Measurements from ENCODE around the gene CCSAP. TPM values are rescaled to one million over a fixed set of nuclear protein-coding genes. Genes with fewer than 3 reads are reported as not detected.

The CCSAP gene
- total RNA-seq, 1 experiment from 2014 or later = 11.1 TPM

DNA sequence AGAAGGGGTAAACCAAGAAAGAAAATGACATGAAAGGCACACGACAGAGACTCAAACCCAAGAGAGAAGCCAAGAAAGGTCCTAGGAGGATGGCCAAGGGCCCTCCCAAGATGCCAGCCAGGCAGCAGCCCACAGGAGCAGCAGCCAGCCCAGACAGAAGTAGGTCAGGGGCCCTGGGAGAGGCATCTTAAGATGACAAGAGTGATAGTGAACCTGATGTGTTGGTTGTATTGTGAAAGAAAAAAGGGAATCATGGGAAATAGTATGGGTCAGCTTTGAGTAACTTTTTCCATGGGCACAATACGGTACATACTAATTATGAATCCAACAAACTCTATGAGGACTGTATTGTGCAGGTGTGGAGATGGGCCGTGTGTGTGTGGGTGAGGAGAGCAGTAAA lies 3.3 kb downstream of the CCSAP start:
- intact Hi-C loops (cut with micrococcal nuclease; ENCODE audit: unreplicated experiment) = no loop called here
- TF ChIP-seq, protein P1, sequence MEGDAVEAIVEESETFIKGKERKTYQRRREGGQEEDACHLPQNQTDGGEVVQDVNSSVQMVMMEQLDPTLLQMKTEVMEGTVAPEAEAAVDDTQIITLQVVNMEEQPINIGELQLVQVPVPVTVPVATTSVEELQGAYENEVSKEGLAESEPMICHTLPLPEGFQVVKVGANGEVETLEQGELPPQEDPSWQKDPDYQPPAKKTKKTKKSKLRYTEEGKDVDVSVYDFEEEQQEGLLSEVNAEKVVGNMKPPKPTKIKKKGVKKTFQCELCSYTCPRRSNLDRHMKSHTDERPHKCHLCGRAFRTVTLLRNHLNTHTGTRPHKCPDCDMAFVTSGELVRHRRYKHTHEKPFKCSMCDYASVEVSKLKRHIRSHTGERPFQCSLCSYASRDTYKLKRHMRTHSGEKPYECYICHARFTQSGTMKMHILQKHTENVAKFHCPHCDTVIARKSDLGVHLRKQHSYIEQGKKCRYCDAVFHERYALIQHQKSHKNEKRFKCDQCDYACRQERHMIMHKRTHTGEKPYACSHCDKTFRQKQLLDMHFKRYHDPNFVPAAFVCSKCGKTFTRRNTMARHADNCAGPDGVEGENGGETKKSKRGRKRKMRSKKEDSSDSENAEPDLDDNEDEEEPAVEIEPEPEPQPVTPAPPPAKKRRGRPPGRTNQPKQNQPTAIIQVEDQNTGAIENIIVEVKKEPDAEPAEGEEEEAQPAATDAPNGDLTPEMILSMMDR (IDR thresholded peaks at IDR 0.05; ENCODE audit: unreplicated experiment) = no peak
- no peak for DNase-seq
- no peaks in the 10 kb centered on the region for H3K9me3 Mint-ChIP-seq (ENCODE audit: low read depth, unreplicated experiment)
- no peak overlapping the region for H3K4me3 Mint-ChIP-seq (ENCODE audit: low read depth, unreplicated experiment)
- H3K4me1 Mint-ChIP-seq (ENCODE audit: low read depth, unreplicated experiment) = peaks cover 24% of the 10 kb centered on the region
- peaks cover 27% of the 10 kb centered on the region for H3K36me3 Mint-ChIP-seq (ENCODE audit: insufficient read depth, unreplicated experiment)
- no TSS peak for BruUV-seq (replicated peaks)
- CTCF ChIA-PET = no interaction called here
- peaks cover 13% of the 10 kb centered on the region for H3K27me3 Mint-ChIP-seq (ENCODE audit: unreplicated experiment)
- no peak overlapping the region for H3K27ac Mint-ChIP-seq (ENCODE audit: unreplicated experiment)

DNA sequence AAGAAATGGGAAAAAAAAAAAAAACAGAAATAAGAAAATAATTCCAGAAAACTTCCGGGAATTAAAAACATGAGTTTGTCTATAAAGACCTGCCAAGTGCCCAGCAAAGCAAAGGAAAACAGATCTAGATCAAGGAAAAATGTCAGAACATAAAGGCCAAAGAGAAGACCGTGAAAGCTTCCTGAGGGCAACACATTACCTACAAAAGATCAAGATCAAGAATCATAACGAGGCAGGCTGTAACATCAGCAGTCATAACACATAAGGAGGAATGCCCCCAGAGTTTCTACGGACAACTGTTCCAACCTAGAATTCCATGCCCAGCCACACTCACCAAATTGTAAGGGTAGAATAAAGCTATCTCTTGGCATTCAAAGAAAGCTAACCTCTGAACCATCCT lies 3.8 kb downstream of the CCSAP start:
- TF ChIP-seq, protein P1 (IDR thresholded peaks at IDR 0.05; ENCODE audit: unreplicated experiment) = no peak
- H3K4me3 Mint-ChIP-seq (ENCODE audit: low read depth, unreplicated experiment) = no peak overlapping the region
- CTCF ChIA-PET = interaction anchor here (0.7 kb wide), 1 partner anchor 647 kb away, joined by 3 read pairs; no protein-coding TSS in a partner anchor
- H3K27me3 Mint-ChIP-seq (ENCODE audit: unreplicated experiment) = peaks cover 9% of the 10 kb centered on the region
- intact Hi-C loops (cut with micrococcal nuclease; ENCODE audit: unreplicated experiment) = no loop called here
- DNase-seq = no peak
- H3K36me3 Mint-ChIP-seq (ENCODE audit: insufficient read depth, unreplicated experiment) = peaks cover 27% of the 10 kb centered on the region
- no TSS peak for BruUV-seq (replicated peaks)
- peaks cover 24% of the 10 kb centered on the region for H3K4me1 Mint-ChIP-seq (ENCODE audit: low read depth, unreplicated experiment)
- no peak overlapping the region for H3K27ac Mint-ChIP-seq (ENCODE audit: unreplicated experiment)
- H3K9me3 Mint-ChIP-seq (ENCODE audit: low read depth, unreplicated experiment) = no peaks in the 10 kb centered on the region

DNA sequence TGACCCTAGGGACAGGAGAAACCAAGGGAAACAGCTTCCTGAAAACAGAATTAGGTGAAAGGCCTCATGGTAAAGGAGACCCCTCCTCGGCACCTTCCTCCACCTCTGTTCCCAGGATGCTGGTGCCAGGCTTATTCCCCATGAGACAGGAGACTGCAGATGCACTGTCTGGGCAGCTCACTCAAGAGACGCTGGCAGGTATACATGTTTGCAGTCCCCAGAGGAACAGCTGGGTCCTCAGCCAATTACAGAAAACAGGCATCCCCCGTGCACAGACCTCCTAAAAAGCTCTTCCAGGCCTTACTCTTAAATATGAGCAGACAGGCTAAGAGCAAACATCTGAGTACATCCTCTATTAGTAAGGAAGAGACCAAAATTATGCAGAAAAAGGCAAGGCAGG lies 6.5 kb downstream of the CCSAP start:
- Mint-ChIP-seq H3K4me3 (ENCODE audit: low read depth, unreplicated experiment) (no peak overlapping the region), H3K9me3 (ENCODE audit: low read depth, unreplicated experiment) (no peaks in the 10 kb centered on the region), H3K36me3 (ENCODE audit: insufficient read depth, unreplicated experiment) (peaks cover 3% of the 10 kb centered on the region), H3K27me3 (ENCODE audit: unreplicated experiment) (no peaks in the 10 kb centered on the region), H3K4me1 (ENCODE audit: low read depth, unreplicated experiment) (peaks cover 16% of the 10 kb centered on the region), H3K27ac (ENCODE audit: unreplicated experiment) (no peak overlapping the region)
- TF ChIP-seq, protein P1 (IDR thresholded peaks at IDR 0.05; ENCODE audit: unreplicated experiment) = no peak
- BruUV-seq (replicated peaks) = no TSS peak
- CTCF ChIA-PET = no interaction called here
- no peak for DNase-seq
- intact Hi-C loops (cut with micrococcal nuclease; ENCODE audit: unreplicated experiment) = no loop called here

DNA sequence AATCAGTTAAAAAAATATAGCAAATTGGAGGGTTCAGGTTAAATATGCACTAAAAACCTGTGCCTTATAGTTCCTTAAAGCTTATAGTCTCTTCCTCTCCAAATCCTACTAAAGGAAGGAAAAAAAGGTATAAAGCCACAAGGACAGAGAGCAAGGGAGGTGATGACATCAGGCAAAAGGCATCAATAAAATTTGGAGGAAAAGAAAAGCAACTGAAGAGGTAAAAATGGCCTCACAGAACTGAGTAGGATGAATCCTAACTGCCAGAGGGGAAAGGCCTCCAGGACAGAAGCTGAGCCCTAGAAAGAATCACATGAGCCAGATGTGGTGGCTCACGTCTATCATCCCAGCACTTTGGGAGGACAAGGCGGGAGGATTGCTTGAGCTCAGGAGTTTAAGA lies 8.1 kb downstream of the CCSAP start:
- Mint-ChIP-seq H3K27ac (ENCODE audit: unreplicated experiment) (no peak overlapping the region), H3K27me3 (ENCODE audit: unreplicated experiment) (no peaks in the 10 kb centered on the region), H3K9me3 (ENCODE audit: low read depth, unreplicated experiment) (no peaks in the 10 kb centered on the region), H3K36me3 (ENCODE audit: insufficient read depth, unreplicated experiment) (no peaks in the 10 kb centered on the region), H3K4me3 (ENCODE audit: low read depth, unreplicated experiment) (no peak overlapping the region), H3K4me1 (ENCODE audit: low read depth, unreplicated experiment) (peaks cover 7% of the 10 kb centered on the region)
- no TSS peak for BruUV-seq (replicated peaks)
- CTCF ChIA-PET = no interaction called here
- DNase-seq = no peak
- TF ChIP-seq, protein P1 (IDR thresholded peaks at IDR 0.05; ENCODE audit: unreplicated experiment) = no peak
- intact Hi-C loops (cut with micrococcal nuclease; ENCODE audit: unreplicated experiment) = no loop called here
